Activated naive CD4-positive, alpha-beta T cell treated with anti-CD3 and anti-CD28 coated beads for 36 hours (primary cell): ENCODE data around the gene CD164. TPM values are rescaled to one million over a fixed set of nuclear protein-coding genes. Genes with fewer than 3 reads are reported as not detected.

Source experiments
- CTCF ChIA-PET: fragments of 350-600 bp; sonication (Branson Sonifier 250); formaldehyde crosslinking; loops from one replicate; lab custom pipeline; 2021; ENCODE audit warnings: antibody characterized with exemption; lab: Charles Lee
- DNase-seq: peaks from one replicate; pipeline ENCODE4 v3.0.0-alpha.2; 2020
- H3K27ac Mint-ChIP-seq: one replicate; pipeline ENCODE4 v1.8.0; 2021; ENCODE audit warnings: mild to moderate bottlenecking, mixed read lengths
- H3K27me3 Mint-ChIP-seq: one replicate; pipeline ENCODE4 v1.8.0; 2021; ENCODE audit warnings: low read depth, mixed read lengths
- H3K36me3 Mint-ChIP-seq: one replicate; pipeline ENCODE4 v1.8.0; 2021; ENCODE audit warnings: low read depth, mixed read lengths
- H3K4me1 Mint-ChIP-seq: one replicate; pipeline ENCODE4 v1.8.0; 2021; ENCODE audit warnings: low read depth, mixed read lengths
- H3K4me3 Mint-ChIP-seq: one replicate; pipeline ENCODE4 v1.8.0; 2021; ENCODE audit warnings: mild to moderate bottlenecking, moderate library complexity, mixed read lengths
- H3K9me3 Mint-ChIP-seq: one replicate; pipeline ENCODE4 v1.8.0; 2021; ENCODE audit warnings: mixed read lengths
- intact Hi-C: fragments of 100-400 bp; cut with micrococcal nuclease; formaldehyde crosslinking; loops from one replicate; pipeline ENCODE4 v1.15.1; 2023
- total RNA-seq, 2 experiments: library from RNA; stranded (reverse); gene quantifications; one replicate each; pipeline ENCODE4 v1.2.3, GENCODE V29; 2021

The CD164 gene
- total RNA-seq, 2 experiments from 2014 or later = 177 to 180 TPM

DNA sequence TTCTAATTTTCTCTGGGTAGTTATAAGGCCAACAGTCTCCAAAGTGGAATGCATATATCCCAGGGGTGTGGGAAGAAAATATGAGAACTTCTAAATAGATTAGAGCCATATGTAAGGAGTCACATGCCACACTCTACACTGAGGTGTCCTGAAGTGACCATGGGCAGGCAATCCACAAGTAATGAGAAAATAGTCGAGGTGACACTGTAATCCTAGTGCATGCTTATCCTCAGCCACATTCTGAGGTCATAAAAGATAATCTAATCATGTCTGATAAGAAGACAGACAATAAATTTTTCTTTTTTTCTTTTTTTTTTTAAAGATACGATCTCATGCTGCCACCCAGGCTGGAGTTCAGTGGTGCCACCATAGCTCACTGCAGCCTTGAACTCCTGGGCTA is 62.2 kb downstream of the CD164 start:
- CTCF ChIA-PET = interaction anchor here (0.6 kb wide), 1 partner anchor 95 kb away, joined by 3 read pairs; no protein-coding TSS in a partner anchor
- intact Hi-C loops = no loop called here

DNA sequence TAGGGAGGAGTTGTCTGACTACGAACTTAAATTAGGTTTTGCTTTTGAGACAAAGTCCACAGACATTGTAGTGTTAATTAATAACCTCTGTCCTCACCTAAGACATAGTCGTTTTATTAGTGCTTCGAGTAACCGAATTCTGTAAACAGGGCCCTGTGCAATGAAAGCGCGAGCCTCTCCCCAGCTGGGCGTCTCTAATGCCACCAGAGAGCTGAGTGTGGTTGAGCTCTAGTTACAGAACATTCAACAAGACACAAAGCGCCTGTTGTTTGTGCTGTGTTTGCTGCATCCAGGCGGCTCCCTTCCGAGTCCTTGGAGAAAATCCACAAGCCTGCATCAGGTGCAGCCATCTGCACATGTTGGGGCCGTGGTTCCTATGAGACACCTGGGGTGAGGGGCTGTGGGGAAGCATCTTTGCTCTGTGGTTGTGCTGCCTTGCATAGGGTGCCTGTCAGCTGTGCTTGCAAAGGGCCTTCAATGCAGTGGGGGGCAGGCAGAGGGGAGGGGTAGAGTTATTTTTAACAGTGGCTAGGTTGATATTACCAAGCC is 63.9 kb downstream of the CD164 start:
- peaks cover 8% of the 10 kb centered on the region for H3K4me1 Mint-ChIP-seq
- H3K27ac Mint-ChIP-seq = no peak overlapping the region
- H3K27me3 Mint-ChIP-seq = no peaks in the 10 kb centered on the region
- CTCF ChIA-PET = no interaction called here
- no peak for DNase-seq
- H3K4me3 Mint-ChIP-seq = no peak overlapping the region
- intact Hi-C loops = no loop called here
- no peaks in the 10 kb centered on the region for H3K36me3 Mint-ChIP-seq
- no peaks in the 10 kb centered on the region for H3K9me3 Mint-ChIP-seq

More for the DNA sequence above, 62.2 kb downstream of the CD164 start:
- Mint-ChIP-seq H3K9me3 (no peaks in the 10 kb centered on the region), H3K27ac (no peak overlapping the region), H3K36me3 (no peaks in the 10 kb centered on the region), H3K27me3 (no peaks in the 10 kb centered on the region), H3K4me3 (no peak overlapping the region), H3K4me1 (peaks cover 8% of the 10 kb centered on the region)
- DNase-seq = no peak

DNA sequence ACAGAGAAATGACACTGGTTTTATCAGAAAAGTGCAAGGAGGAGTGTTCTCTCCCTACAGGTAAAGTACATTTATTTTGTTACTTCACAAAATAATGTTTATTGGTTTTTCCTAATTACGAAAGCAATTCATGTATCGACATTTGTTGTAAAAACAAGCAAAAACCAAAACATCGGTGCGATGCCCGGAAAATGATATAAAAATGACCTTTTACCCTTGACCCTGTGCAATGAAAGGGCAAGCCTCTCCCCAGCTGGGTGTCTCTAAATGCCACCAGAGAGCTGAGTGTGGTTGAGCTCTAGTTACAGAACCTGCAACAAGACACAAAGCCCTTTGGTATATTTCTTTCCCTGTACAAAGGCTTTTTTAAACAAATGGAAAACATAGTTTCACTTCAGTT is 65.4 kb downstream of the CD164 start:
- Mint-ChIP-seq H3K9me3 (no peaks in the 10 kb centered on the region), H3K27me3 (no peaks in the 10 kb centered on the region), H3K4me3 (no peak overlapping the region), H3K36me3 (no peaks in the 10 kb centered on the region), H3K27ac (no peak overlapping the region), H3K4me1 (no peaks in the 10 kb centered on the region)
- DNase-seq = no peak
- CTCF ChIA-PET = interaction anchor here (0.6 kb wide), 1 partner anchor 350 kb away, joined by 4 read pairs; no protein-coding TSS in a partner anchor
- intact Hi-C loops = no loop called here

Other genes starting within 250 kb of the CD164 start
- under 1 TPM in 1 of 2 experiments, not detected in 1; 0.19 TPM for gene PPIL6, start 58.2 kb upstream of the CD164 start, total RNA-seq
- gene SMPD2, start 58.3 kb upstream of the CD164 start, total RNA-seq = 1 to 10 TPM; 9.4 to 9.7 TPM
- 10 to 100 TPM; 20.4 to 22.9 TPM for gene MICAL1, start 73.3 kb upstream of the CD164 start, total RNA-seq
- 1 to 10 TPM; 6.9 to 7.4 TPM for gene ZBTB24, start 100.8 kb upstream of the CD164 start, total RNA-seq